ENCODE measurements around the gene KRT8. TPM values are rescaled to one million over a fixed set of nuclear protein-coding genes. Genes with fewer than 3 reads are reported as not detected.
A peak's percentile ranks its signal among the peaks of the same experiment; 100 is the strongest.

Gene KRT8
- total RNA-seq, 2 donors from 2014 or later: 182 to 536 TPM

DNA sequence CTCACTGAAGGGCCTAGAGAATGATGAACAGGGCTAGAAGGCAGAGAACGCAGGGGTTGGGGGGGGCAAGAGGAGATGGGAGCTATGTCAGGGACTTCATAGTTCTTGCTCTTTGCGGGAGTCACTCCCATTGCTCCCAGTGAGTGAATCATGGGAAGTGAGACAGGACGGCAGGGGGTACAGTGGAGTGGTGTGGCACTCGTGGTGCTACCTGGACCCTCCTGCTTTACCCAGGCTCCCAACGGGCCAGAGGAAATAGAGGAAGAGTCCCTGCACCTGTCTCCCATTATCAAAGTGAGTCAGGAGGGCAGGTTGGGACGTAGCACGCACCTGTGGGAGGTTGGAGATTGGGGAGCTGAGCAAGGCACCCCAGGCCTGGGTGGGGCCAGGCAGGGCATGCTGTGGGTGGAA lies 1.3 kb upstream of the KRT8 start:
- Histone ChIP-seq H3K4me1 (replicated peaks) (peaks cover 20% of the 10 kb centered on the region), H3K4me3 (no peak overlapping the region), H3K27me3 (replicated peaks; ENCODE audit: insufficient read depth) (no peaks in the 10 kb centered on the region), H3K27ac (peak overlapping the region; percentile 97 to 98), H3K9me3 (no peaks in the 10 kb centered on the region), H3K36me3 (no peaks in the 10 kb centered on the region)
- intact Hi-C loops (cut with DNase I): no loop called here
- WGBS: 66% methylated on average over 7 of the region's 7 CpGs
- TF ChIP-seq POLR2A (IDR thresholded peaks at IDR 0.05) (no peak), POLR2AphosphoS5 (IDR thresholded peaks at IDR 0.05) (no peak)
- TF ChIP-seq, protein P1, sequence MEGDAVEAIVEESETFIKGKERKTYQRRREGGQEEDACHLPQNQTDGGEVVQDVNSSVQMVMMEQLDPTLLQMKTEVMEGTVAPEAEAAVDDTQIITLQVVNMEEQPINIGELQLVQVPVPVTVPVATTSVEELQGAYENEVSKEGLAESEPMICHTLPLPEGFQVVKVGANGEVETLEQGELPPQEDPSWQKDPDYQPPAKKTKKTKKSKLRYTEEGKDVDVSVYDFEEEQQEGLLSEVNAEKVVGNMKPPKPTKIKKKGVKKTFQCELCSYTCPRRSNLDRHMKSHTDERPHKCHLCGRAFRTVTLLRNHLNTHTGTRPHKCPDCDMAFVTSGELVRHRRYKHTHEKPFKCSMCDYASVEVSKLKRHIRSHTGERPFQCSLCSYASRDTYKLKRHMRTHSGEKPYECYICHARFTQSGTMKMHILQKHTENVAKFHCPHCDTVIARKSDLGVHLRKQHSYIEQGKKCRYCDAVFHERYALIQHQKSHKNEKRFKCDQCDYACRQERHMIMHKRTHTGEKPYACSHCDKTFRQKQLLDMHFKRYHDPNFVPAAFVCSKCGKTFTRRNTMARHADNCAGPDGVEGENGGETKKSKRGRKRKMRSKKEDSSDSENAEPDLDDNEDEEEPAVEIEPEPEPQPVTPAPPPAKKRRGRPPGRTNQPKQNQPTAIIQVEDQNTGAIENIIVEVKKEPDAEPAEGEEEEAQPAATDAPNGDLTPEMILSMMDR (IDR thresholded peaks at IDR 0.05): no peak
- DNase-seq (ENCODE audit: low spot score): no peak

DNA sequence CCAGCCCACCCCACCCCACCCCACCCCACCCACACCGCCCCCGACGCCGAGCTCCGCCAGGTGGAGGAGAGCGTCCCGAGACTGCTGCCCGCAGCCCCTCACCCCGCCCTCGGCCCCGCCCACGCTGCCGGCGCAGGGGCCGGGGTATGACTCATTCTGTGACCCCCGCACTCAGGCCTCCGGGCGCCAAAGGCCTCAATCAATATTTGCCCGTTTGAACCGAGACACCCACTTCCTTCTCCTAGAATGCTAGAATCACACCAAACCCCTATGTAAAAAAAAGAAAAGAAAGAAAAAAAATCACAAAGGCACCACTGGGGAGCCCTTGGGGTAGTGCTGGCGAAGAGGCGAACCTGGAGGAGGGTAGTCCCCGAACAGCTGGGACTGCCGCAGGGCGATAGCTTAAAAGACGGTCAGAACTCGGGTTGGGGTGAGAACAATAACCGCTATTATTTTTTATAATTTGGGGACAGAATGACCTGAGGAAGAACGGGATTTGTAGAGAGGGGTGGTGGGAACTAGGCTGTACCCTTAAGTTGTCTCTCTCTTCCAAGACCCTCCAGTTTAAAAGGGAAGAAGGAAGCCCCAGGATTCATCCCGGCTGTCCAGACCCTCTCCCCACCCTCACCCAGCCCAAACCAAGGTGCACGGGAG lies 894 bp downstream of the KRT8 start:
- TF ChIP-seq, protein P1 (IDR thresholded peaks at IDR 0.05): peak in 2 of 4 experiments; percentile 11 to 13
- TF ChIP-seq POLR2A (IDR thresholded peaks at IDR 0.05): no peak
- peak; percentile 8 for TF ChIP-seq POLR2AphosphoS5 (IDR thresholded peaks at IDR 0.05)
- no peaks in the 10 kb centered on the region for H3K27me3 ChIP-seq (replicated peaks; ENCODE audit: insufficient read depth)
- H3K9me3 ChIP-seq: no peaks in the 10 kb centered on the region
- H3K4me3 ChIP-seq: peak overlapping the region; percentile 47 to 63
- H3K36me3 ChIP-seq: peaks cover 0 to 4% of the 10 kb centered on the region in 2 donors
- intact Hi-C loops (cut with DNase I): no loop called here
- peaks cover 27% of the 10 kb centered on the region for H3K4me1 ChIP-seq (replicated peaks)
- 9% methylated on average over 30 of the region's 31 CpGs for WGBS
- H3K27ac ChIP-seq: peak overlapping the region; percentile 97 to 98
- peak; percentile 46 for DNase-seq (ENCODE audit: low spot score)

DNA sequence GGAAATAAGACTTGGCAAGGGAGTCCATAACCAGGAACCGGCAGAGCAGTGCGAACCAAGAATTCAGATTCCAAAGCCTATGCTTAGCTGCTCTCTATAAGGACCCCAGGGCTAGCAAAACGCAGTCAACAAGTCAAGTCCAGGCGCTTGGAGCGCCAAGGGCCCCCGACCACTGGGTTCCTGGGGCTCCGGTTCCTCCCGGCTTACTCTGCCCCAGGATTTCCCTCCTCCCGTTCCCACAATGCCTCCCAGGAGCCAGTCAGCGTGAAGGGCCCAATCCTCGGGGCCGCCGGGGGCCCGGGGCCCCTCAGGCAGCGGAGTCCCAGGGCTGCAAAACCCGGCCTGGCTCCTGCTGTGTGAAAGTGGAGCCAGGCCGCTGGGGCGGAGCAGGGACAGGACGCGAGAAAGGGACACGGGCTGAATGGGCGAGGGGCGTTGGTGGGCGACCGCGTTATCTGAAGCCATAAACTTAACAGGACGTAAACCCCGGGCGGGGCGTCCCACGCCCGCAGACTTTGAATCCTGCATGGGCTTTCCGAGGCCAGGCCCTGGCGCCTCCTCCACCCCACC lies 1.5 kb downstream of the KRT8 start:
- H3K4me1 ChIP-seq (replicated peaks): peaks cover 21% of the 10 kb centered on the region
- H3K4me3 ChIP-seq: peak overlapping the region; percentile 47 to 63
- DNase-seq (ENCODE audit: low spot score): peak; percentile 76
- H3K36me3 ChIP-seq: peaks cover 0 to 5% of the 10 kb centered on the region in 2 donors
- peak; percentile 69 for TF ChIP-seq POLR2AphosphoS5 (IDR thresholded peaks at IDR 0.05)
- TF ChIP-seq, protein P1 (IDR thresholded peaks at IDR 0.05): no peak
- H3K27me3 ChIP-seq (replicated peaks; ENCODE audit: insufficient read depth): no peaks in the 10 kb centered on the region
- H3K9me3 ChIP-seq: no peaks in the 10 kb centered on the region
- H3K27ac ChIP-seq: peak overlapping the region; percentile 97 to 98
- 5% methylated on average over 33 of the region's 34 CpGs for WGBS
- intact Hi-C loops (cut with DNase I): no loop called here

DNA sequence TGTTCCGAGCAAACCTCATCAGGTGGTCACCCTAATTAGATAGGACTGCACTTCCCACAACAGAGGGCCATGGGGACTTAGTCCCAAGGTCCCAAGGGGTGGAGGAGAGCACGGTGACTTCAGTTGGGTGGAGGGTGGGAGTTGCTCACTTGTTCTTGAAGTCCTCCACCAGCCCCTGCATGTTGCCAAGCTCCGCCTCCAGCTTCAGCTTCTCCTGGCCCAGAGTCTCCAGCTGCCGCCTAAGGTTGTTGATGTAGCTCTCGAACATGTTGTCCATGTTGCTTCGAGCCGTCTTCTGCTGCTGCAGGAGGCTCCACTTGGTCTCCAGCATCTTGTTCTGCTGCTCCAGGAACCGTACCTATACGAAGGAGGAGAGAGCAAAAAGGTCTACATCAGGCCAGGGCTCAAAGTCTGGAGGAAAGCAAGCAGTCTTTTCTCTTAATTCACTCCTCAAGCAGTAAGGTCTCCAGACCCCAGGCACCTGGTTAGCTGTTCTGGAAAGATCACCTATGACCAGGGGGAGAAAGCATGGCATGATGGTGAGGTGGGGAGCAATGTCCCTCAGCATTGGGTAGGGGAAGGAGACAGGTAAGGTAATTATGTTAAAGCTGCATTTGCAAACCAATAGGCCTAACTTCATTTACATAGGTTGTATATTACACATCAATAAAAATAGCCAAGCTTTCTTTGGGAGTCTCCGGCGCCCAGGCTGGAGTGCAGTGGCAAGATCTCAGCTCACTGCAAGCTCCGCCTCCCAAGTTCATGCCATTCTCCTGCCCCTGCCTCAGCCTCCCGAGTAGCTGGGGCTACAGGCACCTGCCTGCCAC lies 2.9 kb downstream of the KRT8 start:
- peak overlapping the region in 1 of 2 donors; percentile 63 for H3K4me3 ChIP-seq
- peaks cover 0 to 6% of the 10 kb centered on the region in 2 donors for H3K36me3 ChIP-seq
- intact Hi-C loops (cut with DNase I): no loop called here
- DNase-seq (ENCODE audit: low spot score): no peak
- H3K9me3 ChIP-seq: no peaks in the 10 kb centered on the region
- H3K27me3 ChIP-seq (replicated peaks; ENCODE audit: insufficient read depth): no peaks in the 10 kb centered on the region
- H3K27ac ChIP-seq: peak overlapping the region; percentile 16 to 98
- 57% methylated on average over 13 of the region's 13 CpGs for WGBS
- peaks cover 15% of the 10 kb centered on the region for H3K4me1 ChIP-seq (replicated peaks)
- TF ChIP-seq POLR2A (IDR thresholded peaks at IDR 0.05) (no peak), POLR2AphosphoS5 (IDR thresholded peaks at IDR 0.05) (no peak)
- TF ChIP-seq, protein P1 (IDR thresholded peaks at IDR 0.05): no peak

Measured in prostate gland (tissue), 2 donors.